ENCODE results near the gene AATK. TPM values are rescaled to one million over a fixed set of nuclear protein-coding genes. Genes with fewer than 3 reads are reported as not detected.
A peak's percentile ranks its signal among the peaks of the same experiment; 100 is the strongest.

The AATK gene
- polyA plus RNA-seq, 12 donors = 4.4 to 12.8 (median 9.4) TPM; not detected in 1

- no peak for DNase-seq
These were observed 38.4 kb downstream of the AATK start for GRCh38 chr17:81127526-81128177.

GRCh38 chr17:81127133-81127455 lies 38.9 kb downstream of the AATK start:
- no peak for DNase-seq

DNA sequence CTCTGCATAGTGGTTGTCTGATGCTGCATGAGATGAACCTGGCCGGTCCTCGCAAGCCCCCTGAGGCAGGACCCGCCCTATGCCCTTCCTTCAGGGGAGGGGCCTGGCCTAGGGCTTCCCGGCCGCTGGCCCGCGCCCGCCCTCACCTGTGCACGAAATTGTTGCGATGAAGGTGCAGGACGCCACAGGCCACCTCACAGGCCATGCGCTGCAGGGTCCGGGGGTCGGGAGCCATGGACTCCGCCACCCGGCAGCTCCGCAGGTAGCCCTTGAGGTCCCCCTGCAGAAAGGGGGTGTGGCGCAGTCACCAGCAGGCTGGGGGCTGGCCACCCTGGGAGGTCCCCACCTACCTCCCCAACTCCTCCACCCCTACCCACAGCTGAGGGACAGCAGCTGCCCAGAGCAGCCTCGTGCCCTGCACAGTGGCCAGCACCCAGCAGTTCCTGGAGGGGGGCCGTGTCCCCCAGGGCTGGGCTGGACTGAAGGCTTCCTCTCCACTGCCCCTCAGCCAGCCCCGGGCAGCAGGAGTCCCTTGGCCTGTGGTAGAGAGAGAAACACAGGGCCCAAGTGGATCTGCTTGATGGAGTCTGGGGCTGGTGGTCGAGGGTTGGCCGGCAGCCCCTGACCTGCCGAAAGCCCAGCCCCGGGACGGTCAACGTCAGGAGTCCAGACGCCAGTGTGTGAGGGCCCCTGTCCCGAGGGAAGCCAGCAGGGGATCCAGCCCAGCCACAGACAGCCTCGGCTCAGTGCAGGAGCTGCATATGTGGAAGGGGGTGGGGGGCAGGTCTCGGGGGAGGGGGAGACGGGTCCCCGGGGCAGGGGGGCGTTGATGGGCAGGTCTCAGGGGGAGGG lies 39.5 kb downstream of the AATK start:
- no peak for DNase-seq

DNA sequence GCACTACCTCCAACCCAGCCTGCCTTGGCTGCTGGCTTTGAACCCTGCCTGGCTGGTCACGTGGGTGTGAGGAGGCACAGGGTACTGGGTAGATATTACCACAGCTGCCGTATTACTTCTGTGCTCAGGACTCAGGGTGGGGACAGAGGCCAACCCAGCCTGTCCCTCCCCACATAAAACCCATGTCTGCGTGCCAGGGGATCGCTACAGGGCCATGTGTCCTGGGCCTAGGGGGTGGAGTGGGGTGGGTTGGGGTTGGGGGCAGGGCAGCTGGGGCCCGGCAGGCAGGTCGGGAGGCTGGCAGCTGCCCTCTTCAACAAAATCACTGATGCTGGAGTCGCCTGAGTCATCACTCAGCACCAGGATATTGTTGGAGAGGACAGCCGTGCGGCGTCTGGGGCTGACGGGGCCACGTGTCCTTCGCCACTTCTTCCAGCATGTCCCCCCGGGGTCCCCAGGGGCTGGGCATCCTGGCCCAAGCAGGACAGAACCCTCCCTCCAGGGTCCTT lies 40.4 kb downstream of the AATK start:
- DNase-seq = no peak

- no peak for DNase-seq
These were observed 41.6 kb downstream of the AATK start for GRCh38 chr17:81124377-81124776.

- DNase-seq = no peak
These were observed 42.7 kb downstream of the AATK start for GRCh38 chr17:81123052-81124048.

DNA sequence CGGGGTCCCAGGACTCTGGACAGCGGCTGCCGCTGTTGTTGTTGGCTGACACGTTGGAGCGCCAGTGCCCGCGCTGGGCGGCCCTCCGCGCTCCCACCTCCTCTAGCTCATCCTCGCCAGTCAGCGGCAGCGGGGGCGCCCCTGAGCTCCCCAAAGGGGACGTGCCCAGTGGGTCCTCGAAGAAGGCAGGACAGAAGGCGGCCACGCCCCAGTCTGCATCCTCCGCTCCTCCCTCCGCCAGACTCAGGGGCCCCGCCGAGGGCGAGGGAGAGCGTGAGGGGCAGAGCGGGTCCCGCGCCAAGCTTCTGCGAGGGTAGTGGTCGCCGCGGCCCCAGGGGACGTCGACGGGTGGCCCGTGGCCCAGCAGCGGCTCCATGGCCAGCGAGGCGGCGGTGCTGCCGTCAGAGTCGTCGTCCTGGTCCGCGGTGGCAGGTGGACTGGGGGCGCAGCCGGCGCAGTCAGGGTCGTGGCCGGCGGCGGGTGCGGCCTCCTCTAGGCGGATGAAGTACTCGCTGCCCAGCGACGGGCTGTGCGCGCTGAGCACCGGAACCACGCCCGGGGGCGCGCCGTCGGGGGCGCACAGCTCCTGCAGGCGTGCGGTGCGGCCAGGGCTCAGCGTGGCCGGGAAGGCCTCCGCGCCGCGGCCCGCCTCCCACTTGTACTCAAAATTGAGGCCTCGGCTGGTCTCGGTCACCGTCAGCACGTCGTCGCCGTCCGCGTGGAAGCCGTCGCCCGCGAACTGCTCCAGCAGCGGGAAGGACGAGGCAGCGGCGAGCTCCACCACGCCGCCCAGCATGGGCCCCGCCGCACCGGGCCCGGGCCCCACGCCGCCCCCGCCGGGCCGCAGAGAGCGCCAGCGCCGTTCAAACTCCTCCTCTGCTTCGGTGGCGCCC lies 43.9 kb downstream of the AATK start:
- DNase-seq = no peak

DNA sequence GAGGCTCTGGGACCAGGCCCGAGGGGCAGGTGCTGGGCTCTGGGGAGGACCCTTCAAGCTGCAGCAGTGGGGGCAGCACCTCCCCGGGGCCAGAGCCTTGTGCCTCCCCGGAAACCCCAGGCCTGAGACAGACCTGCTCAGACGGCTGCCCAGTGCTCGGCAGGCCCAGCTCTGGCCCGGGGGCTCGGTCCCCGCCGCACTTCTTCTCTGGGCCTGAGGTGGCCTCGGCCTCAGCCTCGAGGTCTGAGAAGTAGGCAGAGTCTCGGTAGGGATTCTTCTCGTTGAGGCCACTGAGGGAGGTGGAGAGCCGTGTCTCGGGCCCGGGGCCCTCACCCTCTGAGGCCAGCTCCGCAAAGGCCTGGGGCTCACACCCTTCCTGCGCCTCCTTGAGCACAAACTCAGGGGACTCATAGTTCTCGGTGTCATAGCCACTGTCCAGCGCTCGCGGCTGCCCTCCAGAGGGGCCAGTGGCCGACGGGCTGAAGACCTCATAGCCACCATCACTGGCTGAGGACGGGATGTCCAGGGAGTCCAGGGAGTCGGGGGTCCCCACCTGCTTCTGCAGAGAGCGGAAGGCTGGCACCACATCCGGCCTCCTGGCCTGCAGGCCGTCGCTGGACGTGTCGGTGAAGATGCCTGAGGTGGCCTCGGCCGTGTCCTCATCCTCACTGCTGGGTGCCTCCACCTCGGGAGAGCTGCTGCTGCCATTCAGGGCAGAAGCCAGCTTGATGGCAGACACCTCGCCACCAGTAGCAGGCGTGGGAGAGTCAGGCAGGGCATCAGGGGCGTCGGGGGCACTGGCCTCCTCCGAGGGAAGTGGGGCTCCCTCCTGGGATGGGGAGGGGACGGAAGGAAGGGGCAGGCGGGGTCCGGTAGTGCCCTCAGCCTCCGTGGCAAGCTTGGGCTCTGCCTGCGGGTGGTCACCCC lies 45.1 kb downstream of the AATK start:
- no peak for DNase-seq

DNA sequence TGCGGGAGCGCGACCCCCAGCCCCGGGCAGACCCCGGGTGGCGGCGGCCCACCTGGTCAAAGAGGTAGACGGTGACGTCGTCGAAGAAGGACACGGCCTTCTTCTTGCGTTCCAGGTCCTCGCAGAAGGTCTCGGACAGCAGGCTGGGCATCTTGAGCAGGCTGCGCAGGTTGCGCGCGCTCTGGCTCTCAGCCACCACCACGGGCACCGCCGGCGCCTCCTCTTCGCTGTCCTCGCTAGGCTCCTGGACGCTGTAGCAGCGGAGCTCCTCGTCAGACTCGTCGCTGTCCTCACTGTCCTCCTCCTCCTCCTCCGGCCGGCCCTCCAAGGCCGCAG lies 45.9 kb downstream of the AATK start:
- DNase-seq = no peak

DNA sequence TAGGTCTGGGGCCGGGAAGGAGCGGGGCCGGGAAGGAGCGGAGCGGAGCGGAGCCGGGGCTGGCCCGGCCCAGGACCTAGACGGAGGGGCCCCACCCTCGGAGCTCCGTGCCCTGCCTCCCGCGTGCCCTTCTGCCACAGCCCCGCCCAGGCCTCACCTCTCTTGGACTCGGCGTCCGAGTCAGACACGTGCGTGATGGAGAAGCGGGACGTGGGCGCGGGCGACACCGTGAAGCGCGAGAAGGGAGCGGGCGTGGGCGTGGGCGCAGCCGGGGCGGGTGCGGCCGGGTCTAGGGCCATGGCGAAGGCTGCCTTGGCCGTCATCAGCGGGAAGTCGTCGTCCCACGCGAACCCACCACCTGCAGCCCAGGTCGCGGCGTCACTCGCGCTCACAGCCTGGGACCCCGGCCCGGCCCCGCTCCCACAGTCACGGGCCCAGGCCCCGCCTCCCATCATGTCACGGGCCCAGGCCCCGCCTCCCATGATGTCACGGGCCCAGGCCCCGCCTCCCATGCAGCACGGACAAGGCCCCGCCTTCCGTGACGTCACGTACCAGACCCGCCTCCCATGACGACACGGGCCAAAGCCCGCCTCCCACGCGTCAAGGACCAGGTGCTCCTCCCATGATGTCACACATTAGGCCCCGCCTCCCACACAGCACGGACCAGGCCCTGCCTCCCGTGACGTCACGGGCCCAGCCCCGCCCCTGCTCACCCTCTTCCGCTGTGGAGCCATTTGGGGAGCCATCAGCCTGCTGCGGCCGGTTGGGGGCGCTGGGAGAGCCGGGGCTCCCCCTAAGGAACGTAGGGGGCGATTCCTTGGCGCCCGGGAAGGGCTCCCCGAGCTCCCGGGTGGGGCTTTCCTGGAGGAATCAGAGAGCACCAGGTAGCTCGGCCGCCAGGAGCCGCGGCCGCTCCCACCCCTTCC lies 46.5 kb downstream of the AATK start:
- peak; percentile 76 for DNase-seq

DNA sequence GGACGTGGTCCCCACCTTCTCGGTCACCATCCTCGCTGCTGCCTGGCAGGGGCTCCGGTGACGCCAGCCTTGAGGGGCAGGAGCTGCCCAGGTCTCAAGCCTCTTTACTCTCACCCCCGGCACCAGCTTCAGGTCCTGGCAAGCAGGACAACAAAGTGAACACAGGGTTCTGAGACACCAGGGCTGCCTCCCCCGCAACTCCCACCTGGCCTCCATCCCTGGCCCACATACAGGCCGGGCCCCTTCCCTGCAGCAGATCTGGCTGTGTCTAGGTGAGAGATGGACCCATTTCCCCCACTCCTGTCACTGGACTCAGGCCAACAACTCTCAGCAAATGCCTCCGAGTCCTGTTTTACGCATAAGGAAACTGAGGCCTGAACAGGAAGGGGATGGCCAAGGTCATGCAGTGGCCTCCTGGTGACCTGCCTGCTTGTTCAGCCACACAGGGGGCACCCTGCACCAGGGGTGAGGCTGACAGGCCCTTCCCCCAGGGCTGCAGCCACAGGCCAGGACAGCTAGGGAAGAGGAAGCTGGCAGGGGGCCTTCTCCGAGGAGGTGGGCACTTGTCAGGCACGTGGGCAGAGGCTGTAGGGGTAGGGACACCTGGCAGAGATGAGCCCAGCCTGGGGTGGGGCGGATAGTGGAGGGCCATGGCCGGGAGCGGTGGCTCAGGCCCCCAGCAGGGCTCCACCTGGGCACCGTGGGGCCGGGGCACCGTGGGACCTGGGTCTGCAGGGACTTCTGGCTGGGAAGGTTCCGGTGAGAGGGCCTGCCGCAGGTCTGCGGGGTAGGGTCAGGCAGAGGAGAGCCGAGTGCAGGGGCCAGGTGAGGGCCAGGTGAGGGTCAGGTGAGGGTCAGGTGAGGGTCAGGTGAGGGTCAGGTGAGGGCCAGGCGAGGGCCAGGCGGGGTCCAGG lies 47.5 kb downstream of the AATK start:
- no peak for DNase-seq

DNA sequence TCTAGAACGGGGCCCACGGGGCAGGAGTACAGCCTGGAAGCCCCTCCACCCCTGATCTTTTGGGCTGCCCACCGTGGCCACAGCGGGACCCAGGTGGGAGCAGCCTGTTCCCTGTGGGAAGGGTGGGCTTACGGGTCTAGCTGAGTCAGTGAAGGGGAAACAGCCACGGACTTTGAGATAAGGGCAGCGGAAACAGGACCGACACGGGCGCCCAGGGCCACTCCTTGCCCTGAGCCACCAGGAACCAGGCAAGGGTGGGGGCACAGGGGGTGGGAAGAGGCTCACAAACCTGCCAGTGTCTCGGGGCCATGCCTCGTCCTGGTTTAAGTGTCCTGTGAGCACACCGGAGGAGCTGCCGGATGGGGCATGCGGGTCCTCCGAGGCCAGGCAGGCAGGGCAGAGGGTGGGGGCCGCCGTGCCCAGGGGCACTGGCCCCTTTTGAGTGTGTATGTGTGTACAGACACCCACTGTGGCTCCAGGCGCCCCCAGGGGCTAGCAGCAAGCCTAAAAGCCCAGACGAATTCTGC lies 48.3 kb downstream of the AATK start:
- DNase-seq = no peak

- DNase-seq = no peak
These were observed 49.3 kb downstream of the AATK start for GRCh38 chr17:81116704-81117103.

DNA sequence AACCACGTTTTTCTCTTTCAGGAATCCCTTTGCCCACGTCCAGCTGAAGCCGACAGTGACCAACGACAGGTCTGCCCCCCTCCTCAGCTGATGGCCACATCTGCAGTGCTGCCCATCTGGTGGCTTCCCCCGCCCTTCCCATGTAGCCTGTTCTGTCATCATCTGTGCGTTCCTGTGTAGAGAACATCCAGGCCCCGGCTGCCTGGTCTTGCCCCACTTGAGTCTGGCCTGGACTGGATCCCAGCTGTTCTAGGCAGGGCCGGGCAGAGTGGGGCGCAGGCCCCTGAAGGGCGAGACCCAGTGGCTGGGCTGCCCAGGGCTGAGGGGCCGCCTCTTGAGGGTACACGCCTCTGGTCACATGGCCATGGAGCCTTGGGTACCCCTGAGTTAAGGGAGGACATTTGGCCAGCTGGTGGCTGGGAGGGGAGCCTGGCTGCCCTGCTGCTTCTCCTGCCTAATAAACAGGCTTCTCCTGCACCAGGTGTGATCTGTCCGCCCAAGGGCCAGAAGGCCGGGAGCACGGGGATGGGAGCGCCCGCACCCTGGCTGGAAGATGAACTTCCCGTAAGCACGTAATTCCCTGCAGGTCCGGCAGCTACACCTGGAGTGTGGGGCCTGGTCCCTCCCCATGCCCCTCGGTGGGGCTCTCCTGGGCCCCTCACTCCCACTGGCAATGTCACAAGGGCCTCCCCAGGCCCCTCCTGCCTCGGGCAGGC lies 50.1 kb downstream of the AATK start:
- DNase-seq = no peak

DNA sequence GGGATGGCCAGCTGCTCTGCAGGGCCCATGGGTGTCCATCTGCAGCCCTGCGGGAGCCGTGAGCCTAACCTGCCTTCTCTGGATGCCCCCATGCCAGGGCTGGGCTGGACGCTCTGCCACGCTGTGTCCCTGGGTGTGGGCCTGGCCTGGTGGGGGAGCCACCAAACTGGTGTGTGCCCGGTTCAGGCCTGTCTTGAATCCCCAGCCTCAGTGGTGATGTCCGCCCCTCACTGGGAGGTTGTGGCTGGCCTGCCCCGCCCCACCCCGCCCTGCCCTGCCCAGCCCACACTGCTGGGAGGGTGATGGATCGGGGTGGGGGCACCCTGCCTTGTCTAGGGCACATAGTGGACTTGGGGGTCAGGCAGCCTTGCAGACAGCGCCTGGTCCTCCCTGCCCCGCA lies 50.8 kb downstream of the AATK start:
- DNase-seq = no peak

DNA sequence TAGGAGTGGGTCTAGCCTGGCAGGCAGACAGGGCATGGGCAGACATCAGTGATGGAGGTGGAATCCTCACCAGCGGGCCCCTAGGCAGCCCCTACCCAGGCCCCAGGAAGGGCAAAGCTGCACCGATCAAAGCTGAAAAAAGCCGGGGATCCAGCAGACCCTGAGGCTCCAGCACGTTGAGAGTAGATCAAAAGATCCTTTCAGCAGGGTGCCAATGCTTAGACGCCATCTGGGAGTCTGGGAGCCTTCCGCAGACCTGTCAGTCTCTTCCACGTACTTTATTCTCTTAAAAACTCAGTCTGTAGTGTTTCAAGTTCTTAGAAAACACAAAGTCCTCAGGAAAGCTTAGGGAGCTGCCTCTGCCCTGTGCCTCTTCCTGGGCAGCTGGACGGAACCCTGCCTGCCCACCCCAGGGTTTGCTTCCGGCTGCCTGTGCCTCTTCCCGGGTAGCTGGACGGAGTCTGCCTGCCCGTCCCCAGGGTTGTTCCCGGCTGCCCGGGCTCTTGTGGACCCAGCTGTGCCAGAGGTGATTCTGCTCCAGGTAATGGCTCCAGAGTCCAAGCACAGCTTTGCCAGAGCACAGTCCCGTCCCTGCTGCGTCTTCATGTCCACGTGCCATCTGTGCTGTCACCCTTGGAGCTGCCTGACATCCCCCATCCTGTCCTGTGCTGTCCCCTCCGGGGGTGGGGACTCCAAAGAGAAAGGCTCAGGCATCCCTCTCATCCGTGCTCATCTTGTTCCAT lies 51.5 kb downstream of the AATK start:
- DNase-seq = no peak
